ENCODE measurements around the gene IL1RAPL2.
"Not testable (repeated sequence)": the region's sequence is repeated elsewhere in the genome, so short reads cannot be mapped to it uniquely, and the experiment has no call there.

IL1RAPL2 gene

GRCh38 chrX:104863466-104863865 is 297.5 kb downstream of the IL1RAPL2 start:
- no peak for DNase-seq

- DNase-seq, result no peak
Measured at GRCh38 chrX:104864296-104864695, 298.3 kb downstream of the IL1RAPL2 start.

GRCh38 chrX:104877504-104877903 is 311.5 kb downstream of the IL1RAPL2 start:
- DNase-seq, result no peak

- no peak for DNase-seq
Measured at GRCh38 chrX:104902070-104902469, 336.1 kb downstream of the IL1RAPL2 start.

- peak; percentile 5 for DNase-seq
Measured at GRCh38 chrX:104909694-104910093, 343.7 kb downstream of the IL1RAPL2 start.

GRCh38 chrX:104913348-104913747 is 347.3 kb downstream of the IL1RAPL2 start:
- DNase-seq, result peak; percentile 22

- DNase-seq, result not testable (repeated sequence)
Measured at GRCh38 chrX:104914686-104915085, 348.7 kb downstream of the IL1RAPL2 start.

GRCh38 chrX:104918122-104918521 is 352.1 kb downstream of the IL1RAPL2 start:
- DNase-seq, result no peak

- no peak for DNase-seq
Measured at GRCh38 chrX:104921584-104922205, 355.7 kb downstream of the IL1RAPL2 start.

- DNase-seq, result peak; percentile 80
Measured at GRCh38 chrX:104922206-104922621, 356.2 kb downstream of the IL1RAPL2 start.

GRCh38 chrX:104929324-104929723 is 363.3 kb downstream of the IL1RAPL2 start:
- no peak for DNase-seq

- DNase-seq, result no peak
Measured at GRCh38 chrX:104935581-104935980, 369.6 kb downstream of the IL1RAPL2 start.

- DNase-seq, result no peak
Measured at GRCh38 chrX:104953251-104953650, 387.3 kb downstream of the IL1RAPL2 start.

- no peak for DNase-seq
Measured at GRCh38 chrX:104961926-104962325, 395.9 kb downstream of the IL1RAPL2 start.

- DNase-seq, result no peak
Measured at GRCh38 chrX:104968241-104968640, 402.2 kb downstream of the IL1RAPL2 start.

- DNase-seq, result no peak
Measured at GRCh38 chrX:104972737-104973136, 406.7 kb downstream of the IL1RAPL2 start.

GRCh38 chrX:104987063-104987462 is 421.1 kb downstream of the IL1RAPL2 start:
- DNase-seq, result no peak

- no peak for DNase-seq
Measured at GRCh38 chrX:104988038-104988437, 422.0 kb downstream of the IL1RAPL2 start.

- no peak for DNase-seq
Measured at GRCh38 chrX:104995546-104995945, 429.5 kb downstream of the IL1RAPL2 start.

- DNase-seq, result no peak
Measured at GRCh38 chrX:105006103-105006502, 440.1 kb downstream of the IL1RAPL2 start.

- no peak for DNase-seq
Measured at GRCh38 chrX:105006996-105007395, 441.0 kb downstream of the IL1RAPL2 start.

GRCh38 chrX:105013719-105014118 is 447.7 kb downstream of the IL1RAPL2 start:
- DNase-seq, result no peak

- no peak for DNase-seq
Measured at GRCh38 chrX:105017641-105018040, 451.6 kb downstream of the IL1RAPL2 start.

- no peak for DNase-seq
Measured at GRCh38 chrX:105018865-105019264, 452.9 kb downstream of the IL1RAPL2 start.

GRCh38 chrX:105028962-105029361 is 463.0 kb downstream of the IL1RAPL2 start:
- not testable (repeated sequence) for DNase-seq
